C4-2B (cell line): ENCODE data around the gene FRMD1.

Source experiments
- ZFX ChIP-seq: fragments of 450-650 bp; IDR thresholded peaks from 2 replicates; pipeline ENCODE4 v1.6.1; 2017
- TF ChIP-seq, protein P1 (sequence below): fragments of 450-650 bp; conservative IDR thresholded peaks from 2 replicates; pipeline ENCODE4 v1.5.1; 2017; ENCODE audit warnings: mild to moderate bottlenecking

DNA sequence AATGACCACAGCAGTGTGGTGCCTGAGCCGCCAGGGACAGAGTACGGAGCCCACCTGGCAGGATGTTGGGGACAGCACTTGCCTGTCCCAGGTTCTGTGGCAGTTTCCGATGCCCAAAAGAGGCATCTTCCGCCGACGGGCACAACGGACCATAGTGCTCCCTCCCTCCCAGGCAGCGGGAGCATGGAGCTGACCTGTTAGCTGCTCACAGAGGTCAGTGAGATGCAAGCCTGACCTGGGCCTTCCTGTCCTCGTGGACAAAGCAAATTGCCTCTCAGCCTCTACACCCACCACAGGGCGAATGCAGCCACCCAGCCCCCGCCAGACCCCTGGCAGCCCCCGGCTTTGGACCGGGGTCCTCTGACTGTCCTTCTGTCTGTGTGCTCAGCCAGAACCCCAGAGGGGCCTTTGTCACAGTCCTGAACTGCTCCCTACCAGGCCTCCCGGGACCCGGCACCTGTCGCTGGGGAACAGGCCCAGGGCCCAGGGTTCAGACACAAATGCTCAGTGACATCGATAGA lies 16.2 kb upstream of the FRMD1 start:
- TF ChIP-seq, protein P1, sequence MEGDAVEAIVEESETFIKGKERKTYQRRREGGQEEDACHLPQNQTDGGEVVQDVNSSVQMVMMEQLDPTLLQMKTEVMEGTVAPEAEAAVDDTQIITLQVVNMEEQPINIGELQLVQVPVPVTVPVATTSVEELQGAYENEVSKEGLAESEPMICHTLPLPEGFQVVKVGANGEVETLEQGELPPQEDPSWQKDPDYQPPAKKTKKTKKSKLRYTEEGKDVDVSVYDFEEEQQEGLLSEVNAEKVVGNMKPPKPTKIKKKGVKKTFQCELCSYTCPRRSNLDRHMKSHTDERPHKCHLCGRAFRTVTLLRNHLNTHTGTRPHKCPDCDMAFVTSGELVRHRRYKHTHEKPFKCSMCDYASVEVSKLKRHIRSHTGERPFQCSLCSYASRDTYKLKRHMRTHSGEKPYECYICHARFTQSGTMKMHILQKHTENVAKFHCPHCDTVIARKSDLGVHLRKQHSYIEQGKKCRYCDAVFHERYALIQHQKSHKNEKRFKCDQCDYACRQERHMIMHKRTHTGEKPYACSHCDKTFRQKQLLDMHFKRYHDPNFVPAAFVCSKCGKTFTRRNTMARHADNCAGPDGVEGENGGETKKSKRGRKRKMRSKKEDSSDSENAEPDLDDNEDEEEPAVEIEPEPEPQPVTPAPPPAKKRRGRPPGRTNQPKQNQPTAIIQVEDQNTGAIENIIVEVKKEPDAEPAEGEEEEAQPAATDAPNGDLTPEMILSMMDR, result no peak
- no peak for TF ChIP-seq ZFX
